ENCODE results near the gene RFX4. TPM values are rescaled to one million over a fixed set of nuclear protein-coding genes. Genes with fewer than 3 reads are reported as not detected.

The RFX4 gene
- not detected for polyA plus RNA-seq (2012; ENCODE audit: insufficient read depth, insufficient read length)

- no peak within 1 kb of the TSS for H3K4me3 ChIP-seq (ENCODE audit: low read length)
- DNase-seq (ENCODE audit: low read depth, low spot score) = no peak
Observed at GRCh38 chr12:106582641-106583230, at the start of gene RFX4. TSS of gene RFX4 (plus strand) at chr12:106583004. CDS start at chr12:106583321, 317 bp downstream.

GRCh38 chr12:106541201-106541600 is 41.6 kb upstream of the RFX4 start:
- no peak for DNase-seq (ENCODE audit: low read depth, low spot score)
- H3K4me3 ChIP-seq (ENCODE audit: low read length) = no peak overlapping the region

GRCh38 chr12:106551410-106551809 is 31.4 kb upstream of the RFX4 start:
- no peak overlapping the region for H3K4me3 ChIP-seq (ENCODE audit: low read length)
- DNase-seq (ENCODE audit: low read depth, low spot score) = peak; percentile 43

GRCh38 chr12:106552228-106552627 is 30.6 kb upstream of the RFX4 start:
- no peak for DNase-seq (ENCODE audit: low read depth, low spot score)
- no peak overlapping the region for H3K4me3 ChIP-seq (ENCODE audit: low read length)

GRCh38 chr12:106564678-106565329 is 18.0 kb upstream of the RFX4 start:
- DNase-seq (ENCODE audit: low read depth, low spot score) = no peak
- H3K4me3 ChIP-seq (ENCODE audit: low read length) = no peak overlapping the region

GRCh38 chr12:106566771-106567170 is 16.0 kb upstream of the RFX4 start:
- DNase-seq (ENCODE audit: low read depth, low spot score) = no peak
- no peak overlapping the region for H3K4me3 ChIP-seq (ENCODE audit: low read length)

- no peak overlapping the region for H3K4me3 ChIP-seq (ENCODE audit: low read length)
- no peak for DNase-seq (ENCODE audit: low read depth, low spot score)
Observed at GRCh38 chr12:106573239-106573638, 9.6 kb upstream of the RFX4 start.

- DNase-seq (ENCODE audit: low read depth, low spot score) = no peak
- H3K4me3 ChIP-seq (ENCODE audit: low read length) = no peak overlapping the region
Observed at GRCh38 chr12:106576848-106577247, 6.0 kb upstream of the RFX4 start.

- H3K4me3 ChIP-seq (ENCODE audit: low read length) = no peak overlapping the region
- no peak for DNase-seq (ENCODE audit: low read depth, low spot score)
Observed at GRCh38 chr12:106580671-106581508, 1.9 kb upstream of the RFX4 start.

GRCh38 chr12:106581543-106582248 is 1.1 kb upstream of the RFX4 start:
- no peak overlapping the region for H3K4me3 ChIP-seq (ENCODE audit: low read length)
- DNase-seq (ENCODE audit: low read depth, low spot score) = no peak

- no peak overlapping the region for H3K4me3 ChIP-seq (ENCODE audit: low read length)
- DNase-seq (ENCODE audit: low read depth, low spot score) = no peak
Observed at GRCh38 chr12:106582249-106582591, 584 bp upstream of the RFX4 start.

- DNase-seq (ENCODE audit: low read depth, low spot score) = no peak
- no peak overlapping the region for H3K4me3 ChIP-seq (ENCODE audit: low read length)
Observed at GRCh38 chr12:106583242-106584103, 669 bp downstream of the RFX4 start.

- H3K4me3 ChIP-seq (ENCODE audit: low read length) = no peak overlapping the region
- no peak for DNase-seq (ENCODE audit: low read depth, low spot score)
Observed at GRCh38 chr12:106584104-106585064, 1.6 kb downstream of the RFX4 start.

- no peak for DNase-seq (ENCODE audit: low read depth, low spot score)
- H3K4me3 ChIP-seq (ENCODE audit: low read length) = no peak overlapping the region
Observed at GRCh38 chr12:106585105-106585520, 2.3 kb downstream of the RFX4 start.

- no peak overlapping the region for H3K4me3 ChIP-seq (ENCODE audit: low read length)
- no peak for DNase-seq (ENCODE audit: low read depth, low spot score)
Observed at GRCh38 chr12:106585521-106586277, 2.9 kb downstream of the RFX4 start.

GRCh38 chr12:106586278-106586802 is 3.5 kb downstream of the RFX4 start:
- DNase-seq (ENCODE audit: low read depth, low spot score) = no peak
- no peak overlapping the region for H3K4me3 ChIP-seq (ENCODE audit: low read length)

Measured in Jurkat, Clone E6-1 (cell line).